Measurements from ENCODE around the gene GZMM.
A peak's percentile ranks its signal among the peaks of the same experiment; 100 is the strongest.

The GZMM gene

GRCh38 chr19:519449-519865 lies 24.4 kb upstream of the GZMM start:
- Mint-ChIP-seq H3K27me3 (peaks cover 7% of the 10 kb centered on the region), H3K36me3 (peaks cover 3% of the 10 kb centered on the region), H3K4me1 (peaks cover 3% of the 10 kb centered on the region), H3K4me3 (no peak overlapping the region), H3K9me3 (no peaks in the 10 kb centered on the region), H3K27ac (no peak overlapping the region)
- DNase-seq (ENCODE audit: low spot score in 2 of 2) (no peak), ATAC-seq (ENCODE audit: low read depth) (no peak)

- H3K27ac Mint-ChIP-seq: no peak overlapping the region
- H3K9me3 Mint-ChIP-seq: no peaks in the 10 kb centered on the region
- H3K27me3 Mint-ChIP-seq: peaks cover 11% of the 10 kb centered on the region
- DNase-seq (ENCODE audit: low spot score in 2 of 2): no peak
- H3K4me1 Mint-ChIP-seq: no peaks in the 10 kb centered on the region
- H3K4me3 Mint-ChIP-seq: no peak overlapping the region
- ATAC-seq (ENCODE audit: low read depth): no peak
- H3K36me3 Mint-ChIP-seq: peaks cover 1% of the 10 kb centered on the region
These were observed 21.1 kb upstream of the GZMM start for GRCh38 chr19:522726-523125.

GRCh38 chr19:524062-524674 lies 19.7 kb upstream of the GZMM start:
- Mint-ChIP-seq H3K4me3 (no peak overlapping the region), H3K27me3 (peaks cover 16% of the 10 kb centered on the region), H3K9me3 (no peaks in the 10 kb centered on the region), H3K36me3 (peaks cover 1% of the 10 kb centered on the region), H3K4me1 (no peaks in the 10 kb centered on the region), H3K27ac (no peak overlapping the region)
- ATAC-seq (ENCODE audit: low read depth) (no peak), DNase-seq (ENCODE audit: low spot score in 2 of 2) (no peak)

- Mint-ChIP-seq H3K27me3 (peaks cover 16% of the 10 kb centered on the region), H3K9me3 (no peaks in the 10 kb centered on the region), H3K4me1 (no peaks in the 10 kb centered on the region), H3K36me3 (peaks cover 1% of the 10 kb centered on the region), H3K27ac (no peak overlapping the region), H3K4me3 (no peak overlapping the region)
- DNase-seq (ENCODE audit: low spot score in 2 of 2) (no peak), ATAC-seq (ENCODE audit: low read depth) (no peak)
These were observed 18.8 kb upstream of the GZMM start for GRCh38 chr19:525029-525428.

GRCh38 chr19:525857-526419 lies 17.9 kb upstream of the GZMM start:
- Mint-ChIP-seq H3K4me3 (no peak overlapping the region), H3K4me1 (no peaks in the 10 kb centered on the region), H3K36me3 (no peaks in the 10 kb centered on the region)

GRCh38 chr19:530134-531008 lies 13.5 kb upstream of the GZMM start:
- ATAC-seq (ENCODE audit: low read depth): no peak
- H3K36me3 Mint-ChIP-seq: peaks cover 2% of the 10 kb centered on the region
- no peak for DNase-seq (ENCODE audit: low spot score in 2 of 2)
- peaks cover 11% of the 10 kb centered on the region for H3K27me3 Mint-ChIP-seq
- H3K4me1 Mint-ChIP-seq: peaks cover 6% of the 10 kb centered on the region
- peak overlapping the region; percentile 79 for H3K4me3 Mint-ChIP-seq
- H3K27ac Mint-ChIP-seq: peak overlapping the region; percentile 45
- no peaks in the 10 kb centered on the region for H3K9me3 Mint-ChIP-seq

More at GRCh38 chr19:525857-526419, 17.9 kb upstream of the GZMM start:
- DNase-seq (ENCODE audit: low spot score in 2 of 2) (no peak), ATAC-seq (ENCODE audit: low read depth) (no peak)
- peaks cover 16% of the 10 kb centered on the region for H3K27me3 Mint-ChIP-seq
- no peaks in the 10 kb centered on the region for H3K9me3 Mint-ChIP-seq
- H3K27ac Mint-ChIP-seq: no peak overlapping the region

- H3K4me1 Mint-ChIP-seq: peaks cover 6% of the 10 kb centered on the region
- ATAC-seq (ENCODE audit: low read depth) (peak; percentile 79), DNase-seq (ENCODE audit: low spot score in 2 of 2) (peak; percentile 87 to 98)
- H3K4me3 Mint-ChIP-seq: peak overlapping the region; percentile 79
- H3K36me3 Mint-ChIP-seq: peaks cover 4% of the 10 kb centered on the region
- no peak overlapping the region for H3K27ac Mint-ChIP-seq
- no peaks in the 10 kb centered on the region for H3K9me3 Mint-ChIP-seq
- peaks cover 8% of the 10 kb centered on the region for H3K27me3 Mint-ChIP-seq
These were observed 12.7 kb upstream of the GZMM start for GRCh38 chr19:531009-531752.

- H3K36me3 Mint-ChIP-seq: peaks cover 4% of the 10 kb centered on the region
- no peaks in the 10 kb centered on the region for H3K9me3 Mint-ChIP-seq
- peaks cover 6% of the 10 kb centered on the region for H3K27me3 Mint-ChIP-seq
- peak within 1 kb of the TSS; percentile 87 for H3K4me3 Mint-ChIP-seq
- H3K4me1 Mint-ChIP-seq: peaks cover 6% of the 10 kb centered on the region
- ATAC-seq (ENCODE audit: low read depth): peak; percentile 27
- peak in 1 of 2 donors; percentile 44 for DNase-seq (ENCODE audit: low spot score in 2 of 2)
- H3K27ac Mint-ChIP-seq: no peak within 1 kb of the TSS
These were observed 11.9 kb upstream of the GZMM start, which contains the start of gene CDC34 for GRCh38 chr19:531753-532560. CDC34 (plus strand) TSS chr19:531760; CDS start chr19:531932, 172 bp downstream.

GRCh38 chr19:532561-533363 lies 11.1 kb upstream of the GZMM start:
- Mint-ChIP-seq H3K36me3 (peaks cover 5% of the 10 kb centered on the region), H3K27me3 (peaks cover 6% of the 10 kb centered on the region), H3K4me3 (peak overlapping the region; percentile 72), H3K27ac (peak overlapping the region; percentile 17), H3K4me1 (peaks cover 6% of the 10 kb centered on the region), H3K9me3 (no peaks in the 10 kb centered on the region)
- DNase-seq (ENCODE audit: low spot score in 2 of 2) (peak in 1 of 2 donors; percentile 41), ATAC-seq (ENCODE audit: low read depth) (no peak)

GRCh38 chr19:533364-534058 lies 10.3 kb upstream of the GZMM start:
- Mint-ChIP-seq H3K4me1 (peaks cover 6% of the 10 kb centered on the region), H3K9me3 (no peaks in the 10 kb centered on the region), H3K4me3 (peak overlapping the region; percentile 8), H3K36me3 (peaks cover 5% of the 10 kb centered on the region), H3K27me3 (peaks cover under 1% of the 10 kb centered on the region), H3K27ac (peak overlapping the region; percentile 17)
- ATAC-seq (ENCODE audit: low read depth) (no peak), DNase-seq (ENCODE audit: low spot score in 2 of 2) (no peak)

- DNase-seq (ENCODE audit: low spot score in 2 of 2) (no peak), ATAC-seq (ENCODE audit: low read depth) (no peak)
- H3K4me3 Mint-ChIP-seq: no peak overlapping the region
- peaks cover 7% of the 10 kb centered on the region for H3K36me3 Mint-ChIP-seq
- H3K9me3 Mint-ChIP-seq: no peaks in the 10 kb centered on the region
- H3K27ac Mint-ChIP-seq: no peak overlapping the region
- H3K27me3 Mint-ChIP-seq: no peaks in the 10 kb centered on the region
- peaks cover 6% of the 10 kb centered on the region for H3K4me1 Mint-ChIP-seq
These were observed 9.8 kb upstream of the GZMM start for GRCh38 chr19:534088-534487.
